ENCODE data around the gene CTSZ.

Gene CTSZ

GRCh38 chr20:59025511-59025910 is 18.5 kb upstream of the CTSZ start:
- TF ChIP-seq CTCF (IDR thresholded peaks at IDR 0.05; ENCODE audit: insufficient read depth, low read length, poor library complexity, severe bottlenecking), result no peak
- peaks cover 28% of the 10 kb centered on the region for H3K36me3 ChIP-seq (ENCODE audit: control insufficient read depth, insufficient read depth, low read length)
- H3K27me3 ChIP-seq (replicated peaks; ENCODE audit: control insufficient read depth, insufficient read depth, low read length), result no peaks in the 10 kb centered on the region
- DNase-seq (ENCODE audit: extremely low read depth, insufficient read length), result no peak
- no peak overlapping the region for H3K4me3 ChIP-seq (replicated peaks; ENCODE audit: low read depth, low read length)

- TF ChIP-seq CTCF (IDR thresholded peaks at IDR 0.05; ENCODE audit: insufficient read depth, low read length, poor library complexity, severe bottlenecking), result no peak
- Histone ChIP-seq H3K27me3 (replicated peaks; ENCODE audit: control insufficient read depth, insufficient read depth, low read length) (no peaks in the 10 kb centered on the region), H3K4me3 (replicated peaks; ENCODE audit: low read depth, low read length) (no peak overlapping the region), H3K36me3 (ENCODE audit: control insufficient read depth, insufficient read depth, low read length) (peaks cover 28% of the 10 kb centered on the region)
- DNase-seq (ENCODE audit: extremely low read depth, insufficient read length), result no peak
Measured at GRCh38 chr20:59025086-59025485, 18.0 kb upstream of the CTSZ start.

GRCh38 chr20:59024111-59024530 is 17.1 kb upstream of the CTSZ start:
- no peak for DNase-seq (ENCODE audit: extremely low read depth, insufficient read length)
- TF ChIP-seq CTCF (IDR thresholded peaks at IDR 0.05; ENCODE audit: insufficient read depth, low read length, poor library complexity, severe bottlenecking), result no peak
- Histone ChIP-seq H3K27me3 (replicated peaks; ENCODE audit: control insufficient read depth, insufficient read depth, low read length) (no peaks in the 10 kb centered on the region), H3K4me3 (replicated peaks; ENCODE audit: low read depth, low read length) (no peak overlapping the region), H3K36me3 (ENCODE audit: control insufficient read depth, insufficient read depth, low read length) (peaks cover 25% of the 10 kb centered on the region)

GRCh38 chr20:59023616-59024015 is 16.6 kb upstream of the CTSZ start:
- TF ChIP-seq CTCF (IDR thresholded peaks at IDR 0.05; ENCODE audit: insufficient read depth, low read length, poor library complexity, severe bottlenecking), result no peak
- DNase-seq (ENCODE audit: extremely low read depth, insufficient read length), result no peak
- Histone ChIP-seq H3K36me3 (ENCODE audit: control insufficient read depth, insufficient read depth, low read length) (peaks cover 23% of the 10 kb centered on the region), H3K4me3 (replicated peaks; ENCODE audit: low read depth, low read length) (no peak overlapping the region), H3K27me3 (replicated peaks; ENCODE audit: control insufficient read depth, insufficient read depth, low read length) (no peaks in the 10 kb centered on the region)

GRCh38 chr20:59022754-59023153 is 15.7 kb upstream of the CTSZ start:
- DNase-seq (ENCODE audit: extremely low read depth, insufficient read length), result no peak
- Histone ChIP-seq H3K27me3 (replicated peaks; ENCODE audit: control insufficient read depth, insufficient read depth, low read length) (no peaks in the 10 kb centered on the region), H3K4me3 (replicated peaks; ENCODE audit: low read depth, low read length) (no peak overlapping the region), H3K36me3 (ENCODE audit: control insufficient read depth, insufficient read depth, low read length) (peaks cover 24% of the 10 kb centered on the region)
- no peak for TF ChIP-seq CTCF (IDR thresholded peaks at IDR 0.05; ENCODE audit: insufficient read depth, low read length, poor library complexity, severe bottlenecking)

GRCh38 chr20:59020938-59021551 is 14.0 kb upstream of the CTSZ start:
- no peak for TF ChIP-seq CTCF (IDR thresholded peaks at IDR 0.05; ENCODE audit: insufficient read depth, low read length, poor library complexity, severe bottlenecking)
- Histone ChIP-seq H3K27me3 (replicated peaks; ENCODE audit: control insufficient read depth, insufficient read depth, low read length) (no peaks in the 10 kb centered on the region), H3K36me3 (ENCODE audit: control insufficient read depth, insufficient read depth, low read length) (peaks cover 21% of the 10 kb centered on the region), H3K4me3 (replicated peaks; ENCODE audit: low read depth, low read length) (no peak overlapping the region)
- no peak for DNase-seq (ENCODE audit: extremely low read depth, insufficient read length)

Measured in GM06990 (cell line).